Stomach smooth muscle (tissue), 2 donors: ENCODE data around the gene FASTK.

Experiments used
- H3K27ac ChIP-seq: one replicate; pipeline ENCODE4 v1.7.0; 2013; ENCODE audit warnings: mild to moderate bottlenecking, low read length, inconsistent platforms
- H3K27me3 ChIP-seq, 2 donors: one replicate each; pipeline ENCODE4 v1.7.0; 2013; ENCODE audit warnings: low read length in 2 of 2; ENCODE audit not compliant: insufficient read depth in 2 of 2, control insufficient read depth in 1 of 2
- H3K36me3 ChIP-seq, 2 donors: one replicate each; pipeline ENCODE4 v1.7.0; 2013; ENCODE audit warnings: low read length in 2 of 2; ENCODE audit not compliant: control insufficient read depth in 2 of 2, insufficient read depth in 2 of 2
- H3K4me1 ChIP-seq: one replicate; pipeline ENCODE4 v1.7.0; 2013; ENCODE audit warnings: low read length; ENCODE audit not compliant: control insufficient read depth, insufficient read depth
- H3K4me3 ChIP-seq, 2 donors: one replicate each; pipeline ENCODE4 v1.7.0; 2013; ENCODE audit warnings: low read length in 2 of 2
- H3K9ac ChIP-seq, 2 donors: one replicate each; pipeline ENCODE4 v1.7.0; 2013; ENCODE audit warnings: low read length in 2 of 2, mild to moderate bottlenecking in 1 of 2
- H3K9me3 ChIP-seq, 2 donors: one replicate each; pipeline ENCODE4 v1.7.0; 2013; ENCODE audit warnings: low read length in 2 of 2; ENCODE audit not compliant: control insufficient read depth in 2 of 2
- donor health status: healthy.
- donor health status: Pancreatic carcinoma.

The FASTK gene

GRCh38 chr7:151087245-151088018 is 6.8 kb upstream of the FASTK start:
- Histone ChIP-seq H3K36me3 (peaks cover 3% of the 10 kb centered on the region in 2 donors), H3K4me3 (peak overlapping the region; percentile 80 to 89), H3K9me3 (no peaks in the 10 kb centered on the region), H3K27me3 (no peaks in the 10 kb centered on the region), H3K9ac (peak overlapping the region; percentile 79 to 84), H3K4me1 (peaks cover 64% of the 10 kb centered on the region), H3K27ac (peak overlapping the region; percentile 96)

- Histone ChIP-seq H3K4me1 (peaks cover 67% of the 10 kb centered on the region), H3K27me3 (no peaks in the 10 kb centered on the region), H3K27ac (peak overlapping the region; percentile 96), H3K9ac (peak overlapping the region; percentile 75 to 79), H3K9me3 (no peaks in the 10 kb centered on the region), H3K4me3 (peak overlapping the region; percentile 80 to 89), H3K36me3 (peaks cover 0 to under 1% of the 10 kb centered on the region in 2 donors)
These were observed 6.2 kb upstream of the FASTK start for GRCh38 chr7:151086802-151087244.

GRCh38 chr7:151085691-151086620 is 5.3 kb upstream of the FASTK start, which contains the start of gene AGAP3:
Gene AGAP3 (plus strand): TSS chr7:151086475. CDS start chr7:151086742, 267 bp downstream.
- Histone ChIP-seq H3K36me3 (no peaks in the 10 kb centered on the region), H3K9me3 (no peaks in the 10 kb centered on the region), H3K27ac (peak within 1 kb of the TSS; percentile 96), H3K4me1 (peaks cover 70% of the 10 kb centered on the region), H3K9ac (peak within 1 kb of the TSS; percentile 75 to 79), H3K27me3 (no peaks in the 10 kb centered on the region), H3K4me3 (peak within 1 kb of the TSS; percentile 80 to 89)

GRCh38 chr7:151085329-151085690 is 4.7 kb upstream of the FASTK start:
- Histone ChIP-seq H3K27ac (peak overlapping the region; percentile 86), H3K4me3 (peak overlapping the region in 1 of 2 donors; percentile 76), H3K9ac (peak overlapping the region; percentile 51 to 60), H3K4me1 (peaks cover 66% of the 10 kb centered on the region), H3K9me3 (no peaks in the 10 kb centered on the region), H3K36me3 (no peaks in the 10 kb centered on the region), H3K27me3 (no peaks in the 10 kb centered on the region)

GRCh38 chr7:151083824-151084160 is 3.2 kb upstream of the FASTK start:
- H3K9me3 ChIP-seq = no peaks in the 10 kb centered on the region
- peak overlapping the region; percentile 72 to 87 for H3K4me3 ChIP-seq
- H3K27me3 ChIP-seq = no peaks in the 10 kb centered on the region
- no peaks in the 10 kb centered on the region for H3K36me3 ChIP-seq
- peak overlapping the region; percentile 95 for H3K27ac ChIP-seq
- peak overlapping the region in 1 of 2 donors; percentile 81 for H3K9ac ChIP-seq
- peaks cover 63% of the 10 kb centered on the region for H3K4me1 ChIP-seq

GRCh38 chr7:151083071-151083823 is 2.6 kb upstream of the FASTK start, which contains the start of gene TMUB1:
Gene TMUB1 (minus strand): TSS chr7:151083493. CDS start chr7:151082563, 930 bp downstream.
- Histone ChIP-seq H3K36me3 (no peaks in the 10 kb centered on the region), H3K9me3 (no peaks in the 10 kb centered on the region), H3K4me3 (peak within 1 kb of the TSS; percentile 72 to 87), H3K27ac (peak within 1 kb of the TSS; percentile 95), H3K27me3 (no peaks in the 10 kb centered on the region), H3K4me1 (peaks cover 63% of the 10 kb centered on the region), H3K9ac (peak within 1 kb of the TSS; percentile 81)

- Histone ChIP-seq H3K4me1 (peaks cover 59% of the 10 kb centered on the region), H3K9ac (peak overlapping the region; percentile 81), H3K27me3 (no peaks in the 10 kb centered on the region), H3K27ac (peak overlapping the region; percentile 95), H3K4me3 (peak overlapping the region; percentile 72 to 87), H3K36me3 (no peaks in the 10 kb centered on the region), H3K9me3 (no peaks in the 10 kb centered on the region)
These were observed 1.8 kb upstream of the FASTK start for GRCh38 chr7:151082141-151083070.

- Histone ChIP-seq H3K27ac (peak overlapping the region; percentile 95), H3K4me3 (peak overlapping the region; percentile 59 to 87), H3K9ac (peak overlapping the region; percentile 68 to 81), H3K9me3 (no peaks in the 10 kb centered on the region), H3K27me3 (no peaks in the 10 kb centered on the region), H3K4me1 (peaks cover 55% of the 10 kb centered on the region), H3K36me3 (peaks cover 0 to 5% of the 10 kb centered on the region in 2 donors)
These were observed 827 bp upstream of the FASTK start for GRCh38 chr7:151081170-151082101.

GRCh38 chr7:151080067-151080521 is 515 bp downstream of the FASTK start:
- no peaks in the 10 kb centered on the region for H3K27me3 ChIP-seq
- H3K27ac ChIP-seq = peak overlapping the region; percentile 95
- H3K4me3 ChIP-seq = peak overlapping the region; percentile 87 to 88
- H3K9ac ChIP-seq = peak overlapping the region; percentile 82 to 91
- peaks cover 3 to 14% of the 10 kb centered on the region in 2 donors for H3K36me3 ChIP-seq
- H3K4me1 ChIP-seq = peaks cover 47% of the 10 kb centered on the region
- H3K9me3 ChIP-seq = no peaks in the 10 kb centered on the region
